SH-SY5Y (cell line): Measurements from ENCODE around the gene MITF.

ENCODE experiments used
- GATA2 ChIP-seq: IDR thresholded peaks from 2 replicates; pipeline ENCODE4 v1.6.1; 2011; ENCODE audit warnings: mild to moderate bottlenecking, low read depth, low read length
- GATA3 ChIP-seq: IDR thresholded peaks from 2 replicates; pipeline ENCODE4 v1.6.1; 2011; ENCODE audit warnings: low read depth, mild to moderate bottlenecking, low read length, moderate library complexity

DNA sequence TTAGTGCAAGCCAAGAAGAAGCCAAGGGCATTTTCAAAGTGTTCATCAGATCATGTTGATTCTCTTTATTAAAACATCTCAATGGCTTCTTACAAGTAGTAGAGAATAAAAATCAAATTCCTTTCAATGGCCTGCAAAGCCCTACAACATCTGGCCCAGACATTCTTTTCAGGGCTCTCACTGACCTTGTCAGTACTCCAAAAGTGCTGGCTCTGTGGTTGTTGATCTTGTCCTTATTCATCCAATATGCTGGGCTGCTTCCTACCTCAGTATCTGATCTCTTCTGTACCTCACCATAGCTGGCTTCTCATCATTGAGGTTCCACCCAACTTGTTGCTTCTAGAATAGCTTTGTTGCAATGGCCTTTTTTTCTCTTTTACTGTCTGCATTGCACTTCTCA, 186.2 kb downstream of the MITF start:
- TF ChIP-seq GATA2 (no peak), GATA3 (no peak)
